ENCODE measurements around the gene PEF1. TPM values are rescaled to one million over a fixed set of nuclear protein-coding genes. Genes with fewer than 3 reads are reported as not detected.

PEF1 gene
- total RNA-seq, 4 donors from 2014 or later = 61.5 to 101 (median 92.9) TPM

DNA sequence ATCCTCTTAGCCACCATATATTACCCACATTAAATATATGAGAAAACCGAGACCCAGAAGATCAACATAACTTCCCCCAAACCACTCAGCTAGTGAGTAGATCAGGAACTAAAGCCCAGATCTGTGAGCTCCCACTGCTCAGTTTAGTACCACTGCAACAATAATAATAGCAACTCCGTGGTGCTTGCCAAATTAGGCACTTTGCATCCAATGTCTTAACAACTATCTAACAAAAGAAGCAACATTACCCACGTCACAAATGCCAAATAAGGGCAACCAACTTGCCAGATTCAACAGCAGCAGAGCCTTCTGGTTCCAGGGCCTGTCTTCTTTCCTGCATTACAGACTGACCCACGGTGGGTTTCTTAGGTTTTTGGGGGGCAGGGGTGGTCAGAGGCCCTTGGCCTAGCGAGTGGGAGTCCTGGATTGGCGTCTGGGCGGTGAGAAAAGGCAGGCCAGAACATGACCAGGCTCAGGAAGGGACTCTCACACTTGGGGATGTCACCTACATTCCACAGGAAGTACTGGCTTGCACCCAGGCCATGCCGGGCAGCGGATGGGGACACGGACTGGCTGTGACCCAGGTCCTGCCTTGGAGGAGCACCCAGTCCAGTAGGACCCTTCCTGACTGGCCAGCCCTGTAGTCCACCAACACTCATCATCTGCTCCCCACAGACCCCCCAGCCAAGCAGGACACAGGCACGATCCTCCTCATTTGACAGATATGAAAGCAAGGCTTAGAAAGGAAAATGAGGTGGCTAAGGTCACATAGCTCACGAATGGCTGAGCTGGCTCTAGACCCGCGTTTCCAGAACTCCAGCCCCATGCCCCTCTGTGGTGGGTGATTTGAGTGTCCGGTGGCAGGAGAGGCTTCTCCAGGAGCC is 22.6 kb downstream of the PEF1 start:
- TF ChIP-seq, protein P1, sequence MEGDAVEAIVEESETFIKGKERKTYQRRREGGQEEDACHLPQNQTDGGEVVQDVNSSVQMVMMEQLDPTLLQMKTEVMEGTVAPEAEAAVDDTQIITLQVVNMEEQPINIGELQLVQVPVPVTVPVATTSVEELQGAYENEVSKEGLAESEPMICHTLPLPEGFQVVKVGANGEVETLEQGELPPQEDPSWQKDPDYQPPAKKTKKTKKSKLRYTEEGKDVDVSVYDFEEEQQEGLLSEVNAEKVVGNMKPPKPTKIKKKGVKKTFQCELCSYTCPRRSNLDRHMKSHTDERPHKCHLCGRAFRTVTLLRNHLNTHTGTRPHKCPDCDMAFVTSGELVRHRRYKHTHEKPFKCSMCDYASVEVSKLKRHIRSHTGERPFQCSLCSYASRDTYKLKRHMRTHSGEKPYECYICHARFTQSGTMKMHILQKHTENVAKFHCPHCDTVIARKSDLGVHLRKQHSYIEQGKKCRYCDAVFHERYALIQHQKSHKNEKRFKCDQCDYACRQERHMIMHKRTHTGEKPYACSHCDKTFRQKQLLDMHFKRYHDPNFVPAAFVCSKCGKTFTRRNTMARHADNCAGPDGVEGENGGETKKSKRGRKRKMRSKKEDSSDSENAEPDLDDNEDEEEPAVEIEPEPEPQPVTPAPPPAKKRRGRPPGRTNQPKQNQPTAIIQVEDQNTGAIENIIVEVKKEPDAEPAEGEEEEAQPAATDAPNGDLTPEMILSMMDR (IDR thresholded peaks at IDR 0.05) = no peak
- TF ChIP-seq EP300 (IDR thresholded peaks at IDR 0.05) (no peak), POLR2AphosphoS5 (IDR thresholded peaks at IDR 0.05) (no peak), POLR2A (IDR thresholded peaks at IDR 0.05; ENCODE audit: low read depth) (no peak)
- 78% methylated on average over 15 of the region's 15 CpGs for WGBS
- H3K36me3 ChIP-seq = peaks cover 0 to 6% (median 3%) of the 10 kb centered on the region in 4 donors
- intact Hi-C loops (cut with DNase I) = no loop called here
- DNase-seq (ENCODE audit: extremely low spot score) = no peak
- no peak overlapping the region for H3K4me3 ChIP-seq
- H3K27ac ChIP-seq (replicated peaks in 1 of 4) = no peak overlapping the region
- H3K9me3 ChIP-seq = no peaks in the 10 kb centered on the region
- peaks cover 11 to 26% (median 25%) of the 10 kb centered on the region in 4 donors for H3K4me1 ChIP-seq
- peaks cover 0 to 27% (median 12%) of the 10 kb centered on the region in 4 donors for H3K27me3 ChIP-seq

- WGBS = 93% methylated on average over 4 of the region's 5 CpGs
- intact Hi-C loops (cut with DNase I) = no loop called here
These were observed 23.2 kb downstream of the PEF1 start for GRCh38 chr1:31621498-31621820.

DNA sequence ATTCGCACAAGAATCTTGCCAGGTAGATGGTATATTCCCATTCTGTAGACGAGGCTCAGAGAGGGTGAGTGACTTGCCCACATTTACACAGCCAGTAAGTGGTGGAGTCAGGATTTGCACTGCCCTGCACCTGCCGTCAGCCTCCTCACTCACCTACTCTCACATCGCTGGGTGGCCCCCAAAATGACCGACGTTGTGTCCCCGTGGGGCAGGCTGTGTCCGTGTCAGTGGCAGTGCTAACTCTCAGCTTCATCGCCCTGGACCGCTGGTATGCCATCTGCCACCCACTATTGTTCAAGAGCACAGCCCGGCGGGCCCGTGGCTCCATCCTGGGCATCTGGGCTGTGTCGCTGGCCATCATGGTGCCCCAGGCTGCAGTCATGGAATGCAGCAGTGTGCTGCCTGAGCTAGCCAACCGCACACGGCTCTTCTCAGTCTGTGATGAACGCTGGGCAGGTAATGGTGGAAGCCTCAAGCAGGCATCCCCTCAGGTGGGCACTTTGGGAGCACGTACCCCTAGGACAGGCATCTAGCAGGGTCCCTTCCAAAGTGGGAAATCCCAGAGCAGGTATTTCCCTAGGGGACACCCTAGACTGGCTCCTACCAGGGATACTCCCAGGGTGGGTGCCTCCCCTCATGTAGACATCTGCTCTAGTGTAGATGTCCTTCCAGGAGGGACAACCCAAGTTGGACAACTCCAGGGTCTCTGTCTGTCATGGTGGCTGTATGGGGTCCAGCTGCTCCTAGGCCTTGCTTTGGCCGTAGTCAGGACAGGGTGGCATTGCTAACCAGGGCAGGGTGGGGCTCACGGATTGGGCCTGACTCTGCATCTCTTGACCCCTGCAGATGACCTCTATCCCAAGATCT is 23.8 kb downstream of the PEF1 start:
- intact Hi-C loops (cut with DNase I) = no loop called here
- Histone ChIP-seq H3K4me3 (no peak overlapping the region), H3K27ac (replicated peaks in 1 of 4) (no peak overlapping the region), H3K9me3 (no peaks in the 10 kb centered on the region), H3K27me3 (peaks cover 0 to 39% (median 19%) of the 10 kb centered on the region in 4 donors), H3K4me1 (peaks cover 0 to 16% (median 15%) of the 10 kb centered on the region in 4 donors), H3K36me3 (no peaks in the 10 kb centered on the region)
- no peak for DNase-seq (ENCODE audit: extremely low spot score)
- no peak for TF ChIP-seq POLR2AphosphoS5 (IDR thresholded peaks at IDR 0.05)
- TF ChIP-seq POLR2A (IDR thresholded peaks at IDR 0.05; ENCODE audit: low read depth) = no peak
- no peak for TF ChIP-seq EP300 (IDR thresholded peaks at IDR 0.05)
- WGBS = 92% methylated on average over 8 of the region's 20 CpGs

More at GRCh38 chr1:31621498-31621820, 23.2 kb downstream of the PEF1 start:
- Histone ChIP-seq H3K4me3 (no peak overlapping the region), H3K9me3 (no peaks in the 10 kb centered on the region), H3K4me1 (peaks cover 5 to 21% (median 20%) of the 10 kb centered on the region in 4 donors), H3K36me3 (peaks cover 0 to under 1% (median under 1%) of the 10 kb centered on the region in 4 donors), H3K27ac (replicated peaks in 1 of 4) (no peak overlapping the region), H3K27me3 (peaks cover 0 to 33% (median 18%) of the 10 kb centered on the region in 4 donors)
- no peak for DNase-seq (ENCODE audit: extremely low spot score)
- TF ChIP-seq, protein P1 (IDR thresholded peaks at IDR 0.05) = no peak
- TF ChIP-seq POLR2AphosphoS5 (IDR thresholded peaks at IDR 0.05) (no peak), POLR2A (IDR thresholded peaks at IDR 0.05; ENCODE audit: low read depth) (no peak), EP300 (IDR thresholded peaks at IDR 0.05) (no peak)

GRCh38 chr1:31618916-31619846 is 25.5 kb downstream of the PEF1 start:
- WGBS = 84% methylated on average over 14 of the region's 23 CpGs
- Histone ChIP-seq H3K4me1 (peaks cover 1 to 19% (median 17%) of the 10 kb centered on the region in 4 donors), H3K36me3 (no peaks in the 10 kb centered on the region), H3K4me3 (no peak overlapping the region), H3K27me3 (peaks cover 0 to 39% (median 19%) of the 10 kb centered on the region in 4 donors), H3K9me3 (no peaks in the 10 kb centered on the region), H3K27ac (replicated peaks in 1 of 4) (no peak overlapping the region)
- DNase-seq (ENCODE audit: extremely low spot score) = no peak
- TF ChIP-seq, protein P1 (IDR thresholded peaks at IDR 0.05) = no peak
- no peak for TF ChIP-seq POLR2AphosphoS5 (IDR thresholded peaks at IDR 0.05)
- TF ChIP-seq POLR2A (IDR thresholded peaks at IDR 0.05; ENCODE audit: low read depth) = no peak
- TF ChIP-seq EP300 (IDR thresholded peaks at IDR 0.05) = no peak
- intact Hi-C loops (cut with DNase I) = no loop called here
